HG03066 (cell line): ENCODE data around the gene ITGAV.

Source experiments
- ATAC-seq: cut with Tn5 transposase; IDR thresholded peaks from one replicate; pipeline ENCODE4 v1.9.1; 2021; ENCODE audit warnings: low read depth; ENCODE audit not compliant: unreplicated experiment

The ITGAV gene

DNA sequence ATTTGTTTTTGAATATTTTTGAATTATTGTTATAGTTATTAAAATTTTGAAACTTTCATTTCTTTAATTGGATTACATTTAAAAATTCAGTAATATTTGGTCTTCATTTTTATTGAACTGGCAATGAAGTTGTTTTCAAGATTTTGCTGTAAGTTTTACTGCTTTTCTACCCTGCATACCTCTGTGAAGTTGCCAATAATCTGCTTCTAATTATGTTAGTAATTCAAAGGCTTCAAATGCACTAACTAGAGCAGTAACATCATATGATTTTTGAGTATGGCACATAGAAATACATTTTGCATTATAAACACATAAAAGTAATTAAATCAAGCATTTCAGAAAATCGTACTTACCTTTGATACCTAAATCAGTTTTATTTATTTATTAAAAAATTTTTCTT is 63.7 kb downstream of the ITGAV start:
- no peak for ATAC-seq

DNA sequence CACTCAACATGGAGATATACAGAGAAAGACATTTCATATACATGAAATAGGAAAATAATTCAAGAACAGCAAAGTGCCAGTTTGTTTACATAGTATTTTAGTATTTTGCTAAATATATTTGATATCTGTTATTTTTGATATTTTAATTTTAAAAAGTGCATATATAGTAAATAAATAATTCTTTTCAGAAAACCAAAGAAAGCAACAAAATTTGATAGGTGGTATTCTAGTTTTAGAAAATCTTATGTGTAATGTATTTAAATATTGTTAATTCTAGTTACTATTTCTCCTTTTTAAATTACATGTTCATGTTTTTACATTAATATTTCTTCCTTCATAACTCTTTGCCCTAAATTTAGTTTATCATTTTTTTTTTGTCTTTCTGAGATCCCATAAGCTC is 69.5 kb downstream of the ITGAV start:
- no peak for ATAC-seq

DNA sequence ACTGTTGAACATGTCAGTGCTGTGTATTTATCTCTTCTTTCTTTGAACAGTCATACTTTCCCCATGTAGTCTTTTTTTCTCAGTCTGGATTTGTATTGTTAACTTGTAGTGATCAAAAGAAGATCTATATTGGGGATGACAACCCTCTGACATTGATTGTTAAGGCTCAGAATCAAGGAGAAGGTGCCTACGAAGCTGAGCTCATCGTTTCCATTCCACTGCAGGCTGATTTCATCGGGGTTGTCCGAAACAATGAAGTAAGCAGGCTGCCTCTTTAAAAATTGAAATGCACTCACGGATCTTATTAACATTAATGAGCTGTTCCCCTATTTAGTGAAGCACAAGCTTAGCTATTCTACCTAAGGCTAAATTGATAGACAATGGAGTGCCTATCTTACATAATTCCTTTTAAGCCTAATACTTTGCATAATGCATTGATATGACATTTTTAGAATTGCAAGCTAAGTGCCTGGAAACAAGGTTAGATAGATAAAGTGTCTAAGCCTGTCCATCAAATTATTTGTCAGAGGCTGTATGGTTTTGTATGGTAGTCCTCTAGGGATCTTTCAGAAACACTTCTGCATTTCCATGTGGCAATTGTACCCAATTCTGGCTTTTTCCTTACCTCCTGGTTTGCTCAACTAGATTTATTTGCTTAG is 74.7 kb downstream of the ITGAV start:
- no peak for ATAC-seq

DNA sequence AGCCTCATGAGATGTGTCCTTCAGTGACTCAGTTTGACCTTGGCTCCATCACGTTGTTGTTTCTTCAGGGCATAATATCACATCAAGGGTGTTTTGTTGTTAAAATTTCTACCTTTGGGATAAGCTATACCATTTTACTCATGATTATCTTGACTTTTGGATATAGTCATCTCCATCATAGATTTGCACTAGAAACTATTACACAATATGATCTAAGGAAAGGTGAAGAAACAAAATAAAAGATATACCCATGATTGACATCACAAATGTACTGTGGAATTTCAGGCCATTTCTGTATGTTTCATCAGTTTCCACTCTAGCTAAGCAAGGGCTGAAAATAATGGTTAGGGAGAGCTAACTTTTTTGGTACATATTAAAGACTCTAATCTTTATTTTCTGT is 79.3 kb downstream of the ITGAV start:
- ATAC-seq: no peak

DNA sequence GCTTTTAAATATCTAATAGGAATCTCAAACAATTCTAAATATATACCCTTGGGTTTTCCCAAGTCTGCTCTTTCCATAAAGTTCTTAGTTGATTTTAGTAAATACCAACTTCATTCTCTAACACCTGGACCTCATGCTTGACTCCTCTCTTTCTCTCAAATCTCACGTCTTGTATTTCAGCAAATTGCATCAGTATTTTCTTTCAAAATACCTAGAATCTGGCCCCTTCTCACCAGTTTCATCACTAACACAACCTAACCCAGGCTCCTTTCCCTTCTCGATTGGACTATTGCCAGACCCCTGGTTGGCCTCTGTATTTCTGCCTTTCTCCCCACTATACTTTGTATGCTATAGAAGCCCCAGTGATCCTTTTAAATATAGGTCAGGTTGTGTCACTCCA is 81.0 kb downstream of the ITGAV start:
- no peak for ATAC-seq

DNA sequence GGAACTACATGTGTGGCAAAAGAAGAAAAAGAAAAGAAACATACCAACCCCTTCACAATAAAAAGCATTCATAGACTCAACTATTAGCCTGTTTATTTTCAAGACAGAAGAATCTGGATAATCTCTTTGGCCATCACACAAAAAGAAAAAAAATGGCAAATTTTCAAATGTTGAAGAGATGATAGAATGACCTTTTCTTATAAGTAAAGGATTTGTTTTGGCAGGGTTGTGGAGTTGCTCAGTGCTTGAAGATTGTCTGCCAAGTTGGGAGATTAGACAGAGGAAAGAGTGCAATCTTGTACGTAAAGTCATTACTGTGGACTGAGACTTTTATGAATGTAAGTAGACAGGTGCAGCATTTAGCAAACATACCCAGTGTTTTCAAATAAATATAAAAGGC is 85.5 kb downstream of the ITGAV start:
- ATAC-seq: no peak

DNA sequence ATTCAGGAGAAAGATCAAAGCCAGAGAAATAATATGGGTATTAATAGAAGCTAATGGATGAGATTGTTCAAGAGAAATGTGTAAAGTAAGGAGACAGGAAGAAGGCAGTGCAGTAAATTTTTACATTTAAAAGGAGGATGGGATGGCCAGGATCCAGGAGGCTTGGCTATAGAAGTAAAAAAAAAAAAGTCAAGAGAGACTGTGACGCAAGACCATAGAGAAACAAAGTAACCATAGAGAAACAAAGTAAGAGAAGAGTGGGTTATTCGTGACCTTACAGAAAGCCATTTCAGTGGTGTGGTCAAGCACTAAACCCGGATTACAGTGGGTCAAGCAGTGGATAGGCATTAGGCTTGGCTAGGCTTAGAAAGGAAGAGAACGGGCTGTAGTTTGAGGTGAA is 93.5 kb downstream of the ITGAV start:
- no peak for ATAC-seq

DNA sequence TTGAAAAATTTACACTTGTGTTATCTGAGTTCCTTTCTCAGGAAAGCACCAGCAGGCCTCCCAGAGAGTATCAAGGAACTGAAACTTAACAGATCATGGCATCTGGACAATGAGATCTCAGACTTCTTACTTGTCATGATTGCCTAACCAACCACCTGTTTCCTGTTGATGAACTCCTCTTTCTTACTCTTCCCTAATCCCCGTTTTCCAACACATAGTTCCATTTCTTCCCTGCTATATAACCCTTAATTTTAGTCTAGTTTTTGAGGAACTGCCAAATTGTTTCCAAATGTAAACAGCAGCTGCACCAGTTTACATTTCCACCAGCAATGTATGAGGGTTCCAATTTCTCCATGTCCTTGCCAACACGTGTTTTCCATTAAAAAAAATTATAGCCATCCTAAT is 98.0 kb downstream of the ITGAV start:
- ATAC-seq: no peak

DNA sequence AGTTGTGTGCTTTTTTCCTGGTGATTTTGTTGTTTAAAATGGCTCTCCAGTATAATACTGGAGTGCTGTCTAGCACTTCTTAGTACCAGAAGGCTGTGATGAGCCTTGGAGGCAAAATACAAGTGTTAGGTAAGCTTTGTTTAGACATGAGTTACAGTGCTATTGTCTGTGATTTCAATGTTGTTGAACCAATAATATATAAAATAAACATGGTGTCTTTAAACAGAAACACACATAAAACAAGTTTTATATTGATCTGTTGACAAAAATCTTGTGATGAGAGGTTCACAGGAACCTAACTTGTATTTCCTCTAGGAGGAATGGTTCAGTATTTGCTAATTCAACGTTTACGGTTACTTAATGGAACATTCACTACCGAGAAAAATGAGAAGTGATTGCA is 99.0 kb downstream of the ITGAV start:
- ATAC-seq: no peak

DNA sequence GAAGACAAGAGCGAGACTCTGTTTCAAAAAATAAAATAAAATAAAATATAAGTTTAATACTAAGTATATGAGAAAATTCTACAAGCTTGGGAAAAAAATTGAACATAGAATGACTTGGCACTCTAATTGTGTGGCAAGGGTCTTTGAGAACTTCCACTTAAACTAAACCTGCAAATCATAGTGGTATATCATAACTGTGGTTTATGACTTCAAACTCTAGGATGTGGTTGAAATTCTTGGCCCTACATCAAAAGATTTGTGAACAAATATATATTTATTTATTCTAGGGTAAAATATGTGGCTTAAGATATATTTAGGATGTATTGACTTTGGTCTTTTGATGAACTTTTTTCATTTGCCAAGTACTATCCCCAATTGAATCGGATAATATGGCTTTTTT is 100.9 kb downstream of the ITGAV start:
- ATAC-seq: no peak

DNA sequence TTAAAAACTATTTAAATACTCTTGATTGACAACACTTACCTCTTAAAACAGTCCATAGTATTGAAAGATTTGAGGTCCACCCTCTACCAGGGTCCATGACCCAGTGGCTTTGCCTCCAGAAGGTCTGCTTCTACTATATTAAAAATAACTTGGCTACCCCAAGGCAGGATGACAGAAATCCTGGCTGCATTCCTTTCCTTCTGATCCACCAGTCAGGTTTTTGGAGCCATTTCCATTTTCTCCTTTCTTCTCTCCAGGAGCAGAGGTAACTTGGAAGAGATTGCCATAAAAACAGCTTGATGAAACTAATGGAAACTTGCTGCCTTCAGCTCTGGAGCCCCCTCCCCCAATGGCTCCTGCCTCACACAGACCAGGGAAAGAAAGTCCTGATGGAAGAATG is 101.4 kb downstream of the ITGAV start:
- no peak for ATAC-seq

DNA sequence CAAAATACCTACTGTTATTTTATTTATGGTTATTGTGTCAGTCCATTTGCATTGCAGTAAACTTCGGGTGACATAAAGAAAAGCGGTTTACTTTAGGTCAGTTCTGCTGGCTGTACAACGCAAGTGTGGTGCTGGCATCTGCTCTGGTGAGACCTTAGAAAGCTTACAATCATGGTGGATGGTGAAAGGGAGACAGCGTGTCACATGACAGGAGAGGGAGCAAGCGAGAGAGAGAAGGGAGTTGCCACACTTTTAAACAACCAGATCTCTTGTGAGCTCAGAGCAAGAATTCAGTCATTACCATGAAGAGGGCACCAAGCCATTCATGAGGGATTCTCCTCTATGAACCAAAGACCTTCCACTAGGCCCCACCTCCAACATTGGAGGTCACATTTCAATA is 102.0 kb downstream of the ITGAV start:
- no peak for ATAC-seq

DNA sequence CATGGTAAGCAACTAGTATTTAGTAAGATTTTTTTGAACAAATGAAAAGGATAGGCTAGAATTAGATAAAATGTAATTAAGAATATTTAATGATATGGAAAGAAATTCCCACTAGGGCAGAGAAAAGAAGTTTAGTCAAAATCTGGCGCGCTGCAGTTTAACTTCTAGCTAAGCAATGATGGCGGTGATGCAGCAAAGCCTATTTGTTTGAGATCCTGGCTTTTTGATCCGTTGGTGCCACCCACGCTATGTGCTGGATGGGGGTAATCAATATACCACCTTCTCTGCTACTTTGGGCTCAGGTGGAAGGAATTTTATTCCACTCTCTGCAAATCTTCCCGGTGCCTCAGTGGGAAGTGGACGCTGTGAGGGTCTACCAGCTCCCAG is 103.6 kb downstream of the ITGAV start:
- ATAC-seq: no peak

DNA sequence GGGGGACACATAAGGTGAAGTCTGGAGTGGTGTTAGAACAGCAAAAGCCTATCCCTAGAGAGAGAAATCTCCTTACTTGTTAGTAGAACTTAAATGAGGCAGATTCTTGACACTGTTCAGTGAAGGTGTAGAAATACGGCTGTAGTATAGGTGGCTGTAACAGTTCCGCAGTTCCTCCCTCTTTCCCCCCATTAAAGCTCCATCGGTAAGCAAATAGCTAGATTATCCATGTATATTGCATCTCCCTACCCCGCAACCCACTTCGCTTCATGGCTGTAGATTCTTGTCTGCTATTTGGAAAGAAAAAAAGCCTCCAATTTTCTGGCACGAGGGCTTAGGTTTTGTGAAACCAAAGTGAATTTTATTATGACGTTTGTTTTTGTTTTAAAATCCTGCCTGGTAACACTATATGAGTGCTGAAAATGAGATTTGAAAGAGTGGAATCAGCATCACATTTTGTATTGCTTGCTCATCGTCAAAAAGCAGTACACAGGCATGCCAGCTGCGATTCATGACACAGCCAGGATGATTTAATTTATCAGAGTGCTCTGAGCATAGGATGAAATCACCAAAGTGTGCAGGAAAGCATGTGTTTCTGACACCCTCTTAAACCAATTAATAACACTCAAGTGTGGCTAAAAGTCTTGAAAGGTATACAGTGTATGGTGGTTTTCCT is 105.4 kb downstream of the ITGAV start:
- no peak for ATAC-seq

DNA sequence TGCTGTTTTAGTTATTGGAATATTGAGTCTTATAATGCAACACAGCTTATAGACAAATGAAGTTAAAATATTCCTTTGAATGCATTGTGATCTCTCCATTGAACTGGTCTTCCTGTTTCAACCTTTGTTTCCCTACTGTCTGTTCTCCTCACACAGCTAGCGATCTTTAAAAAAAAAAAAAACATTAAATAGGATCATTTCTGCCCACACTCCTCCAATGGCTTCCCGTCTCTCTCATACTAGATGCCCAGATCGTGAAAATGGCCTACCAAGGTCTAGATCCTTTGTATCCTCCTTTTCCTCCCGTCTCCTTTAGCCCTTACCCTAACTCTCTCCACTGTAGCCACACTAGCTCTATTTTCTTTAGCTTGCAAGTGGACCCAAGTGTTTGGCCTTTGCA is 106.4 kb downstream of the ITGAV start:
- no peak for ATAC-seq

DNA sequence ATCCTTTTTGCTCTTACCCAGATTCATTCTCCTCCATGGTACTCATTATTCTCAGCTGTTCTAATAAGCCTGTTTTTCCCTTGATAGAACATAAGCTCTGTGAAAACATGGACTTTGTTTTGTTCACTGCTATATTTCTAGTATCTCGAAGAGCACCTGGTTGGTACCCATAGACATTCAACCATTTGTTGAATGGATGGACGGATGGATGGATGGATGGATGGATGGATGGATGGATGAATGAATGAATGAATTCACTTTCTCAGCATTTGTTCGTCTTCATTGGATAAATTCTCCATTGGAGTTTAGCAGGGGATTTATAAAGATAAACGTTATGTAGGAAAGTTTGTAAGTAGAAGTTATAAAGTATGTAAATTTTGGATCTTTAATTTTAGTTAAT is 106.9 kb downstream of the ITGAV start:
- ATAC-seq: no peak

DNA sequence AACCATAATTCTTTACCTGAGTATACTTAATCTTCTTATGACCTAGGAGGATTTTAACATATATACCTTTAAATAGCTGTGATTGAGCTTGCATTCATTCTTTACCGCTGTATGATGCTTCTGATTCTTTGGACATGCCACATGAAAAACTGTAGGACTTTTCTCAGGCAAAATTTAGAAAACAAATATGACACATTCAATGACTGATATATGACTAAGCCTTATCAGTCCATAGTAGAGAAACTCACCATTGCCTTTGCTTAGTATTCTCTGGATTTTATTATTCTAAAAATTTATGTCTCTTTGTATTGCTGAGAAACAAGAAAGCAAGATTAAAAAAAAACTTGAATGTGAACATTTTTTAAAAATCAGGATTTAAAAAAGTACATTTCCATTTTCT is 107.7 kb downstream of the ITGAV start:
- ATAC-seq: no peak

DNA sequence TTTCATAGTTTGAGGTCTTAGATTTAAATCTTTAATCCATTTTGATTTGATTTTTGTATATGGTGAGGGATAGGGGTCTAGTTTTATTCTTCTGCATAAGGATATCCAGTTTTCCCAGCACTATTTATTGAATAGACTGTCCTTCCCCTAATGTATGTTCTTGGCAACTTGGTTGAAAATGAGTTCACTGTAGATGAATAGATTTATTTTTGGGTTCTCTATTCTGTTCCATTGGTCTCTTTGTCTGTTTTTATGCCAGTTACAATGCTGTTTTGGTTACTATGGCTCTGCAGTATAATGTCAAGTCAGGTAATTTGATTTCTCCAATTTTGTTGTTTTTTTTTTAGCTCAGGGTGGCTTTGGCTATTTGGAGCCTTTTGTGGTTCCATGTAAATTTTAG is 109.9 kb downstream of the ITGAV start:
- ATAC-seq: no peak

DNA sequence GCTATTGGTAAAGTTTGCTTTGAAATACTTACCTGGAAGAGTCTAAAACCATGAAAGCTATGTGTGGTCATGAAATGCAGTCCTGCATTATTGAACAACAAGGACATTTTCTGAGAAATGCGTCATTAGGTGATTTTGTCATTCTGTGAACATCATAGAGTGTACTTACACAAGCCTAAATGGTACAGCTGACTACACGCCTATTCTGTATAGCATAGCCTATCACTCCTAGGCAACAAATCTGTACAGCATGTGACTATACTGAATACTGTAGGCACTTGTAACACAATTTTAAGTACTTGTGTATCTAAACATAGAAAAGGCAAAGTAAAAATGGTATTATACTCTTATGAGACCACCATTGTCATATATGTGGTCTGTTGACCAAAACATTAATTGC is 112.2 kb downstream of the ITGAV start:
- ATAC-seq: no peak

DNA sequence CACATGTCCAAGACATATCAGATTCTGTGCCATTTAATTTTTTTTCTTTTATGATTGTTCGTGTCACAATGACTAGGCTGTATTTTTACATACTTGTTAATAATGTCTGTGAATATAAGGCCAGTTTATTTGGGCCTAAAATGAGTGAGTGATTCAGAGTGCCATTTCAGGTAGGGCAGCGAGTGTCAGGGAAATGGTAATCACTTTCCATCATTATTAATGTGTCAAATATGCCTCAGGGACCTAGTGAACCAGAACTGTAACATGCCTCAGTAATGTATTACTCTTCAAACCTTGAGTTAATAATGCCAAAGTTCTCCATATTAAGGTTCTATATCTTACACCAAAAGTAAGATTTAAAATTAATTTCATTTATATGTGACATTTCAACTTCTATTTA is 112.6 kb downstream of the ITGAV start:
- no peak for ATAC-seq

DNA sequence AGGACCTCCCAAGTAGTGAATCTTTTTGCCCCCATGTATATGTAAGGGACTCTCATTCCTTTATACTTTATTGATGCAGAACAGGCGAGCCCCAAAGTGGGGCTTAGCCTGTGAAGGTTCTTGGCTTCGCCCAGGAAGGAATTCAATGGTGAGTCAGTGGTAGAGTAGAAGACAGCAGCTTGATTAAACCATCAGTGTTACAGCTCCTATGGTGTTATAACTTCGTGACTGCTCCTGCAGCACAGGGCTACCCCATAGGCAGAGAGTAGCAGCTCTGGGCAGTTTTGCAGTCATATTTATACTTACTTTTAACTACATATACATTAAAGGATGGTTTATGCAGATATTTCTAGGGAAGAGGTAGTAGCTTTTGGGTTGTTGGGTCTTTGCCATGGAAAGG is 115.0 kb downstream of the ITGAV start:
- no peak for ATAC-seq

DNA sequence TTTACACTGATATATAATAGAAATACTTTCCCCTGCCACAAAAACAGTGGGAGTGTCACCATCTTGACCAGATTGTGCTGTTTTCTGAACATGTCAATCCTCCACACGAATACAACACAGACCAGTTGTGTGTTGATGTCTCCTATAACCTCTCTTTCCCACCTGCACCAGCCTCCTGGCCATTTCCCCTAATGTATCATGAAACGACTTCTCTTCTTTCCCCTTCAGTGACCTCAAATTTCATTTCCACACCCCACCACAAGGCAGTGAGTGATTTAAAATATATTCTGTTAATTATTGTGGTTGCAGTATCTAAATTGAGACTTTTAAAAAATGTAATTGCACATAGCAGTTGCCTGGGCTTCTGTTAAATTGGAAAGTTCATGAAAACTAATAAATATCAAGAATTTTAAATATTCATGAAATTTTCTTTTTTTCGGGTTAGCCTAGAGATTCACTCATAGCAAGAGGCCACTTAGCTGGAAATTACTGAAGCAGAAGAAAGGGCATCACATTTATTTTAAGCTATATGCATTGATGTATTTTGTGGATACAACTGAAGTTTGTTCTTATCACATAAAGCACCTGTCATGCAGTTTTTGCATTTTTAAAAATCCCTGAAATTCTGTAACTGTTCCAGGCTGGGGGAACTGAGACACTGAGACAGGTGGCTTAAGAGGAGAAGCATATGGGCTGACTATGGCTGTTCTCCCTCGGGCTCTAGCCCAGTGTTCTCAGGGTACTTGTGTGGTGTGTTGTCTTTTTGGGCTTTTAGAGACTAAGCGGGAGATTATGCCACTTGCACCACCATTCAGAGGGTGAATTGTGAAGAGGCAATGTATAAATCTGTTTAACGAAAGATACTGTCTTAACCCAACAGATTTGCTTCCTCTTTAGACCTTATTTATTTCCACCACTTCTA is 119.9 kb downstream of the ITGAV start:
- ATAC-seq: no peak
